ENCODE data around the gene BTBD7.

BTBD7 gene

GRCh38 chr14:93329965-93330608 is 2.7 kb downstream of the BTBD7 start:
- no peak for DNase-seq

- no peak for DNase-seq
Observed at GRCh38 chr14:93328546-93328945, 4.3 kb downstream of the BTBD7 start.

DNA sequence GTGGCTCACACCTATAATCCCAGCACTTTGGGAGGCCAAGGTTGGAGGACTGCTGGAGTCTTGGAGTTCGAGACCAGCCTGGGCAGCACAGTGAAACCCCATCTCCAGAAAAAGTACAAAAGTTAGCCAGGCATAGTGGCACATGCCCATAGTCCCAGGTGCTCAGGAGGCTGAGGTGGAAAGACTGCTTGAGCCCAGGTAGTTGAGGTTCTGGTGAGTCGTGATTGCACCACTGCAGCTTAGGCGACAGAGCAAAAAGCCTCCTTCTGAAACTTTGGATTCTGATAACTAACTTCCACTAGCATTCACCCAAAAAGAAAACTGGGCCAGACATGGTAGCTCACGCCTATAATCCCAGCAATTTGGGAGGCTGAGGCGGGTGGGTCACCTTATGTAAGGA is 6.6 kb downstream of the BTBD7 start:
- no peak for DNase-seq

DNA sequence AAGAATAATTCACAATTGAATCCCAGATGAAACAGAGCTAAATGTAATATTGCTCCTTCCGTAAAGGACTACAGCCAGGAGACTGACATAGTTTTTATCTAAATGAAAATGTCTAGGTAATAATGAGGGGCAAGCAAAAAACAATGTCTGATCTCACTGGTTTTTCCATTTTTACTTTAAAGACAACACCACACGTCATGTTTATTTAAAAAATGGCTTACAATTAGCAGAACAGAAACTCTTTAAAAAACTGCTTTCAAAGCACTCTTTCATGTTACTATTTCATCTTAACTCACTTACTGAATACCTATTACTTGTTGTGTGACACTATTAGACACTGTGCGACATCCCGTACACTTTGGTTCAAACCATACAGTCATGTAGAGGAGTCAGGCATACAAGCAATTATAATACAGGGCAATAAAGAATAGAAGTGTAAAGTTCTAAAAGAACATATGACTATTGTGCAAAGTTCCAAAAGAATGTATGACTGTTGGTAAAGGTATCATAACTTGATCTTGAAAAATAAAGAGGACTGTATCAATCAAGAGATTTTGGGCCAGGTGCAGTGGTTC is 9.1 kb downstream of the BTBD7 start:
- no peak for DNase-seq

DNA sequence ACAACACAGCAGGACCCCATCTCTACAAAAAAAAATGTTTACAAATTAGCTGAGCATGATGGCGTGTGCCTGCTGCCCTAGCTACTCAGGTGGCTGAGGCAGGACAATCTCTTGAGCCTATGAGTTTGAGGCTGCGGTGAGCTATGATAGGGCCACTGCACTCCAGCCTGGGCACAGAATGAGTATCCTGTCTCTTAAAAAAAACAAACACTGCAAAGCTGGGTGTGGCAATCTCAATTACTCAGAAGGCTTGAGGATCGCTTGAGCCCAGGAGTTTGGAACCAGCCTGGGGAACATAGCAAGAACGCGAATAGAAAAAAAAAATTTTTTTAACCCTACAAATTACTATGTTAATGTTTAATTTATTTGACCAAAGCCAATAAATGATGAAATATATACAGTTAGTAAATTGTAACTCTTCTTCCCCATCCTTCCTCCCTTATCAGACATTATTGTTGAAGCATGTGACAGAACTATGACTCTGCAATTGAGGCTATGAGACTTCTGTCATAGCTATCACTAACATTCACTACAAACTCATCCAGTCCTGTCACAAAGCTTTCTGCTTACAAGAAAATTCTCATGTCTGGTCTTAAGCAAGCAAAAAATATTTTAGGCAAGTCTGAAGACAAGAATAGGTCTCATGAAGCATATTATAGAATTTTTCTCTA is 9.8 kb downstream of the BTBD7 start:
- DNase-seq, result no peak

- DNase-seq, result no peak
Observed at GRCh38 chr14:93320489-93320888, 12.3 kb downstream of the BTBD7 start.

GRCh38 chr14:93319958-93320357 is 12.9 kb downstream of the BTBD7 start:
- DNase-seq, result no peak

GRCh38 chr14:93319494-93319893 is 13.3 kb downstream of the BTBD7 start:
- DNase-seq, result no peak

GRCh38 chr14:93318927-93319326 is 13.9 kb downstream of the BTBD7 start:
- no peak for DNase-seq

DNA sequence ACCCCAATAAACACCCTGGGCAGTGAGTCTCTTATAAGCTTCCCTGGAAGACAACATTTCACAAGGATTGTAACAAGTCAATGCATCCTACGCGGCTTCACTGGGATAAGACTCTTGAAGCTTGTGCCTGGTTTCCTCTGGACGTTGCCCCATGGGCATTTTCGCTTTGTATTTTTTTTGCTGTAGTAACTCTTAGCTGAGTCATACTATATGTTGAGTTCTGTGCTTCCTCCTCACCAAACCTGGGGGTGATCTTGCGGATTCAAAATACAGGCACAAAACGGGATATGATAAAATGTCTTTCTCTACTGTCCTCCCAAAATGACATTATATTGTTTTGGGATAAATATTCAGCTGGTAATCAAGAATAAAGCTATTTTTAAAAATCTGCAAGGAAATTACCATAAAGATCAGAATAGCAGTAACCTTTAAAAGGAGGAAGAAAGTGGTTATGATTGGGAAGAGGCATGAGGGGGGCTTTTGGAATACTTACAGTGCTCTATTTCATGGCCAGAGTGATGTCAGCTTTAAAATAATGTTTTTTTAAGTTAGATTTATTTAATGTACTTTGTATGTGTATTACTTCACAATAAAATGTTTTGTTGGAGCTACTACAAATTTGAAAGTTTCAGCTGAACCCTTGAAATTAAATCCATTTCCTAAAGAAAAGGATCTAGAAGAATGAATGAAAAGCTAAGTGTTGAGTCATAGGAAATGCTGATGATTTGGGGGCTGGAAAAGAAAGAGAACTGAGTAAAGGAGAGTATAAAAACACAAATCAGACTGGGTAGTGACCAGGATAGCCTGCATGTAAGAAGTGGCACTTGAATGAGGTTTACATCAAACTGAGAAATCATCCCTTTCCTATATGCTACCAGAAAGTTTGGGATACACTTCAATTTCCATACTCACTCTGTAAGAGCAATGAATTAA is 14.7 kb downstream of the BTBD7 start:
- no peak for DNase-seq

GRCh38 chr14:93317210-93317874 is 15.5 kb downstream of the BTBD7 start:
- DNase-seq, result no peak

GRCh38 chr14:93316716-93317115 is 16.1 kb downstream of the BTBD7 start:
- no peak for DNase-seq

GRCh38 chr14:93315575-93315974 is 17.3 kb downstream of the BTBD7 start:
- DNase-seq, result no peak

- DNase-seq, result no peak
Observed at GRCh38 chr14:93311082-93311481, 21.8 kb downstream of the BTBD7 start.

DNA sequence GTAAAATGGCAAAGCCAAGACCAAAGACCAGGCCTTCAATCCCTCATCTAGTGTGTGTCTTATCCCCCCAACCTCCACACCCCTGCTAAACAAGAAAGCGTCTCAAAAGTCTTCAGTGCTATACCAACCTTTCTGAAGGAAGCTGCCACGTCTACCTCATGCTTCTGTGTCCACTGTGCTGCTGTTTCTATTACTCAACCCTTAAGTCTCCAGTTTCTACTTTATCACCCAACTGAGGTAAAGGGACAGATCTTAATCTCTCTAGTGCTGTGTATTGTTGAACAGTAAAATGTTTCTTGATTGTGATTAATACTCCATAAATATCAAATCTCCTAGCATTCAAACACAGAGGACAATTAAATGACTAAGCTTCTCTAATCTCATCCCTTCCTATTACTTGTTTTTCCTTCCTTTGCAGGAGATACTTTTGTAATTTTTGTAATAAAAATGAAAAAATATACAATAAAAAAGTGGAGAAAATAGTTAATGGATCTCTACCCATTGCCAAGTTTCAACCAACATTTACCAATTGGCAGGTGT is 23.3 kb downstream of the BTBD7 start:
- no peak for DNase-seq

DNA sequence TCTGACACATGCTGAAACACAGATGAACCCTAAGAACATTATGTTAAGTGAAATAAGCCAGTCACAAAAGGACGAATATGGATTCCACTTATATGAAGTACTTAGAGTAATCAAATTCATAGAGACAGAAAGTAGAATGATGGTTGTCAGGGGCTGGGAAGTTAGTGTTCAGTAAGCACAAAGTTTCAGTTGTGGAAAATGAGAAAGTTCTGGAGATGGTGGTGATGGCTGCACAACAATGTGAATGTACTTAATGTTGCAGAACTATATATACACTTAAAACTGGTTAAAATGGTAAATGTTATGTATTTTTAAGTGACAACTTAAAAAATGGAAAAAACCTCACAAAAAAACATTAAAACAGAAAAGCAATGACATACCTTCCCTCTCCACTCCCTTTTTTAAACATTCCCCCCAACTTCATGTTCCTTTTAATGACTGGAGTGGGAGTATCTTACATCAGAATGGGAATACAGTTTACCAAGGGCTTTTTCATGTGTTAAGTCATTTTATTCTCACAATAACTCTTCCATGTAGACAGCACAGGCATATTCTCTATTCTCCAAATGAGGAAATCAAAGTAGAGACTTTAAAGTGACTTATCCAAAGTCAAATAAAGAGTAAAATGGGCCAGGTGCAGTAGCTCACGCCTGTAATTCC is 24.0 kb downstream of the BTBD7 start:
- DNase-seq, result no peak

DNA sequence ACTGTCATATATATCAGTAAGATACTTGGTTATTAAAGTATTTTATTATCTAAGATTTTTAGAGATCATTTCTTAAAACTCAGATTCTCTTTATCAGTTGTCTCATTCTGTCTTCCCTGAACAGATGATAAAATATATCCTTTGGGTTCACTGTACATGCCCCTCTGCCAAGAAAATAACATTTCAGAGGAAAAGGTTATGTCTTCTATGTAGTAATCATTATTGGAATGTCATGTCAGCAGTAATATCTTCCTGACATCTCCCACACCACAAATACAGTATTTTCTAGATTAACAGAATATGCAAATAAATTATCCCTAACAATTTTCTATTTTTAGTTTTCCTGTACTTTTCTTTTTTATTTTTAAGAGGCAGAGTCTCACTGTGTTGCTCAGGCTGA is 26.0 kb downstream of the BTBD7 start:
- no peak for DNase-seq

DNA sequence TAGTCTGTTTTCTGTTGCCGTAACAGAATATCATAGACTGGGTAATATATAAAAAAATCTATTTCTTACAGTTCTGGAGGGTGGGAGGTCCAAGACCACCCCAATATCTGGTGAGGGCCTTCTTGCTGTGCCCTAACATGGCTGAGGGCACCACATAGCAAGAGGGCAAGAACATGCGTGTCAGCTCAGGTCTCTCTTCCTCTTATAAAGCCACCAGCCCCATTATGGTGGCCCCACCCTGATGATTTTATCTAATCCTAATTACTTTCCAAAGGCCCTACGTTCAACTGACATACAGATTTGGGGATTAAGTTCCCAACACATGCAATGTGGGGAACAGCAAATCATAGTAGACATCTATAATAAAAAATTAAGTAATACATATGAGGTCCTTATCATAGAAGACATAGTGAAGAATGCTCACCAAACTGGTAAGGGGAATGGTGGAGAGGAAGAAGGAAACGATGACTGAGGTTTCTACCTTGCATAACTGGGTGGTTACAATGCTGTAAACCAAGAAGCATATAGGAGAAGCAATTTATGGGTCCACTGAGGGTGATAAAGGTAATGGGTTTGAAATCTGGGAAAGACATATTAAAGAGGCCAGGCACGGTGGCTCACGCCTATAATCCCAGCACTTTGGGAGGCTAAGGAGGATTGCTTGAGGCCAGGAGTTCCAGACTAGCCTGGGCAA is 27.0 kb downstream of the BTBD7 start:
- DNase-seq, result no peak

- no peak for DNase-seq
Observed at GRCh38 chr14:93304771-93305170, 28.1 kb downstream of the BTBD7 start.

- DNase-seq, result no peak
Observed at GRCh38 chr14:93303659-93304058, 29.2 kb downstream of the BTBD7 start.
